HuH-7.5 (cell line): ENCODE data around the gene HERC5.
"Not testable (repeated sequence)": the region's sequence is repeated elsewhere in the genome, so short reads cannot be mapped to it uniquely, and the experiment has no call there.

Experiments
- DNase-seq: peaks from one replicate; pipeline ENCODE4 v3.0.0; 2011; ENCODE audit warnings: low spot score

HERC5 gene

DNA sequence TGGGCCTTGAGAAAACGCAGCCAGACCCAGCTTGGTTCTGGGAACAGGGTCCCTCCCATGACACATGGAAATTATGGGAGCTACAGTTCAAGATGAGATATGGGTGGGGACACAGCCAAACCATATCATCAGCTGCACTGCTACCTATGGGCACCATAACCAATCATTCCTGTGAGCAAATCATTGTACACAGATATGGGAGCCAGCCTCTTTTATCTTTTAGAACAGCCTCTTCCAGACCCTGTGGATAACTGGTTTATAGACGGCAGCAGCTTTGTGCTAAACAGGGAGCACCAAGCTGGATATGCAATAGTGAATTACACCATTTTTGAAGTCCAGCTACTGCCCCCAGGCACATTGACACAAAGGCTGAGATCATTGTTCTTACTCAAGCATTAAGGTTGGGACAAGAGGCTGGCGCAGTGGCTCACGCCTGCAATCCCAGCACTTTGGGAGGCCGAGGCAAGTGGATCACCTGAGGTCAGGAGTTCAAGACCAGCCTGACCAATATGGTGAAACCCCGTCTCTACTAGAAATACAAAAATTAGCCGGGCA is 8.6 kb upstream of the HERC5 start:
- DNase-seq = not testable (repeated sequence)

DNA sequence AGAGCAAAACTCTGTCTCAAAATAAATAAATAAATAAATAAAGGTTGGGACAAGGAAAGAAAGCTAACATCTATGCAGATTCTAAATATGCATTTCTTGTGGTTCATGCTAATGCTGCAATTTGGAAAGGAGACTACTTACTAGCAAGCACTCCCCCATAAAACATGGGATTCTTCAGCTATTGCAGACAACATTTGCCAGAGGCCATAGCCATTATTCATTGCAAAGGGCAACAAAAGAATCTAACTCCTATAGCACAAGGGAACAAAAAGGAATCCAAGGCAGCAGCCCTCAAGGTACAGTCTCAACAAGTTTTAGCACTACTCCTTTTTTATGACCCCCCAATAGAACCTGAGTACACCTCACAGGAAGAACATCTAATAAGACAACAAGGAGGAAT is 8.0 kb upstream of the HERC5 start:
- DNase-seq = no peak

DNA sequence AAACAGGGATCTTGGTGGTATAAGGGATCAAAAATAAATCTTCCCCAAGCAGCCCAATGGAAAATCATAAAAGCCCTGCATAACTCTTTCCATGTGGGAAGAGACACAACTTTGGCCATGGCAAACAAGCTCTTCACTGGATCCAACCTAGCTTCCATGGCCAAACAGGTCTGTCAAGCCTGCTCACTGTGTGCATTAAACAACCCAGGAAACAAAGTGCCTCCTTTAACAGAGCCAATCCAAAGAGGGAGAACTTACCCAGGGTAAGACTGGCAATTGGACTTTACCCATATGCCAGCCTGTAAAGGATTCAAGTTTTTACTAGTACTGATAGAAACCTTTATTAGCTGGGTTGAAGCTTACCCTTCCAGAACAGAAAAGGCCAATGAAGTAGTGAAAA is 7.6 kb upstream of the HERC5 start:
- DNase-seq = no peak

DNA sequence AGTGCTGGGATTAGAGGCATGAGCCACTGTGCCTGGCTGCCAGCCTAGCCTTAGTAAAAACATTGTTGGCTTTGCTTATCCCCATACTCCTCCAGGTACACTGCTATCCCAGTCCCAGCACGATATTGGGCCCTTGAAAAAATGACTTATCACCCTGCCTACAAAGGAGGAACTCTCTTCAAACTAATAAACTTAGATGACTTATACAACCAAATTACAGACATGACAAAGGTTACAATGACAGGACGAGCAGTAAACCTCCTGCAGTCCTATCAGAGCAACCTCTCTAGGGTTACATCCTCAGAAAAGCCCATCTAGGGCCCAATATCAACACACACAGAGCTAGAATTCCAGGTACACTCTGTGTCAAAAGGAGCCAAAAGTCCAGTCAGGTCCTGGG is 5.7 kb upstream of the HERC5 start:
- DNase-seq = no peak

DNA sequence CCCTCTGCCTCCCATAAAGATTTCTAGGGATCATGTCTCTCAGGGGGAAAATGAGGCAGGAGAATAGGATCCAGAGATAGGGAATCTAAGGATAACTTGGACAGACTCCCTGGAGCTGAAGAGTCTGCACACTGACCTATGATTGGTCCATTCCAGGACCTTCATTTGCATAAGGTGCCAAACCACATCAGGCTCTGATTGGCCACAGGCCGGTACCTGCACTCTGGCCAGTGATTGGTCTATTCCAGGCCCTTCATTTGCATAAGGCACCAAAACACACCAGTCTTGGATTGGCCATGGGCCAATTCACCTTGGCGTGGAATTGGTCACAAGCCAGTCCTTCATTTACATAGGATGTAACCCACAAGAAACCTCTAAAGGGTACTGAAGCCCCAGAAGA is 4.0 kb upstream of the HERC5 start:
- no peak for DNase-seq

DNA sequence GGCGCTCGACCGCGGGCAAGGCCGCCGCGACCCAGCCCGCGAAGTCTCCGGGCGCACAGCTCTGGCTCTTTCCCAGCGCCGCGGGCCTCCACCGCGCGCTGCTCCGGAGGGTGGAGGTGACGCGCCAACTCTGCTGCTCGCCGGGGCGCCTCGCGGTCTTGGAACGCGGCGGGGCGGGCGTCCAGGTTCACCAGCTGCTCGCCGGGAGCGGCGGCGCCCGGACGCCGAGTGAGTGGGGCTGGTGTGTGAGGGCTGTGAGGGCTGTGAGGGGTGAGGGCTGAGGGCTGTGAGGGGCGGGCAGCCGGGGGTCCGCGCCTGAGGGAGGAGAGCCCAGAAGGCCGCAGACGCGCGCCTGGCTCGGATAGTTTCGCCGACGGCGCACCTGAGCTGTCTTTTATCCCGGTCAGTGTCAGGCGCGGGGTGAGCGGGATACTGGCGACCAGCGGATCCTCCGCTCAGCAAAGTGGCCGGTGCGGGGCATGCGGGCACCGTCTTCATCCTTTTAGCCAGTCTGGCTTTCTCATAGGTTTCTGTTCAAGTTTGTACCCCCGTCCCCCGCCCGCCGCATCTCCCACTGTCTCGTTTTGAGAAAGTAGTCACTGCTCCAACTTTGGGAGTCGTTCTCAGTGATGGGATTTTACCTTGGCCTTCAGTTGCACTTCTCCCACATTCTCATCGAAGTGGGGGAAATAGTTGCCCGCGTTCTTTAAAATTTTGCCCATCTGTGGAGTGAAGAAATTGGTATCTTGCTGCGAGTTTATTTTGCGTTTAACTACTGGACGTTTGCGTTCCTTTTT is 586 bp downstream of the HERC5 start:
- DNase-seq = peak; percentile 36

DNA sequence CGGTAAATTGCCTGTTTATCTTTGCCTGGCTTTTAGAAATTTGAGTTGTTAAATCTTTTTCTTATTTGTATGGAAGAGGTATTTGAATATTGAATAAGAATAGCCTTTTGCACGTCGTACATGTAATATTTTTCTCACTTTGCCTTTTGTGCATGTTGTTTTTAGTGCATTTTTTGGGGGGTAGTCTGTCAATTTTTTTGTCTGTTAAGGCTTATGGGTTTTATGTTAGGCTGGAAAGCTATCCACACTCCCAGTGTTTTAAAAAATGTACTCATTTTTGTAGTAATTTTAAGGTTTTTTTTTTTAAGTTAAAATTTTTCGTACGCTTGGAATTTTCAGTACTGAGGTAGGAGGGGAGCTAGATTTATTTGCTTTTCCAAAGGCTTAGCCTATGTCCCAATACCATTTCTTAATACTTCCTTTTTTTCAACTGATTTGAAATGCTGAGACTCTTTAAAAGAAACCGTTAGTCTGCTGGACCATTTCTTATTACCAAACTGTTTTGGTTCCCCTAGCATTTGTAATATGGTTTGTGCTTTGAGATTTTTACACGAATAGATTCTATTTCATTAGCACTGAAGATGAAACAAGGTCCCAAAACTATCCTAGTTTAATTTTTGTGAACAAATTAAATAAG is 1.3 kb downstream of the HERC5 start:
- no peak for DNase-seq

DNA sequence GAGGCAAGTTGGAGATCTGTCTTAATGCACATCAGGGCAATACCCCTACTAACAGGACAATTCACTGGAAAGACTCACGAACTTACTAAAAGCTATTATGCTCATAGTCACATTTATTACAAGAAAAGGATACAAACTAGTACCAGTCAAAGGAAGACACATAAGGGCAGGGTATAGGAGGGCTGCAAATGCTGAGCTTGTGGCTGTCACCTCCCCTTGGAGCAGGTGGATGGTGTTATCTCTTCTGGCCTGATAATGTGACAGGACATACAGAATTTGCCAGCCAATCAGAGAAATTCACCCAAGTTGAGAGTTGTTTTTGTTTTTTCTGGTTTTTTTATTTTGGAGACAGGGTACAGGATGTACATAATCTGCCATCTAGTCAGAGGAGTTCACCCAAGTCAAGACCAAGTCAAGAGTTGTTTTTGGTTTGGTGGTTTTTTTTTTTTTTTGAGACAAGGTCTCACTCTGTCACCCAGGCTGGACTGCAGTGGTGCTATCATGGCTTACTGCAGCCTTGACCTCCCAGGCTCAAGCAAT is 8.8 kb downstream of the HERC5 start:
- no peak for DNase-seq

DNA sequence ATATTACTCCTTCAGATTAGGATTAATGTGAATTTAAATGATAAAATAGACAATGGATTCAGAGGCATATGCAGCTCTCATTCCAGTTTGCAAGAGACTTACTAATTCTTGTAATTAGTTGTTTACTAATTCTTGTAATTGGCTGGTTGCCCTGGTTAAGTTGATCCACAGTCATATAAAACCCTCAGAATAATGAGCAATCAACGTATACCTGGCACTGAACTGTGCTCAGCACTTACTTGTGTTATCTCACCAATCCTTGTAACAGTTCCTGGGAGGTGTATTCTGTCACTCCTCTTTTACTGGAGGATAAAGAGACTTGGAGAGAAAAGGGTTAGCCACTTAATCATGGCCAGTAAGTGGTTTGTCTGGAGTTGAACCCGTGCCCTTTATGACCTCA is 10.5 kb downstream of the HERC5 start:
- DNase-seq = no peak

DNA sequence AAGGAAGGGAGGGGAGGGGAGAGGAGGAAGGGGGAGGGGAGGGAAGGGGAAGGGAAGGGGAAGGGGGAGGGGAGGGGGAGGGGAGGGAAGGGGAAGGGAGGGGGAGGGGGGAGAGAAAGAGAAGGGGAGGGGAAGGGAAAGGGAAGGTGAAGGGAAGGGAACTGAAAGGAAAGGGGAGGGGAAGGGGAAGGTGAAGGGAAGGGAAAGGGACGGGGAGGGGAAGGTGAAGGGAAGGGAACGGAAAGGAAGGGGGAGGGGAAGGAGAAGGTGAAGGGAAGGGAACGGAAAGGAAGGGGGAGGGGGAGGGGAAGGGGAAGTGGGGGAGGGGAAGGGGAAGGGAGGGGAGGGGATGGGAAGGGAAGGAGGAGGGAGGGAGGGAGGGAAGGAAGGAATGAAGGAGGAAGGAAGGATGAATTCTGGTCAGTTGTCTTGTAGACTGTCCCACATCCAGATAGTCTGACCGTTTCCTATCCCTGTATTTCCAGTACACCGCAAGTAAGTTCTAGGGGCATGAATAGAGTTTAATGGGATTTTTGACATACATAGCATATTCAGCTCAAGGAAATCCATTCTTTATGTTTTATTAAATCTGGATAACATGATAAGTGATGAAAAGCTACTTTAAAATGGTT is 20.4 kb downstream of the HERC5 start:
- DNase-seq = no peak

DNA sequence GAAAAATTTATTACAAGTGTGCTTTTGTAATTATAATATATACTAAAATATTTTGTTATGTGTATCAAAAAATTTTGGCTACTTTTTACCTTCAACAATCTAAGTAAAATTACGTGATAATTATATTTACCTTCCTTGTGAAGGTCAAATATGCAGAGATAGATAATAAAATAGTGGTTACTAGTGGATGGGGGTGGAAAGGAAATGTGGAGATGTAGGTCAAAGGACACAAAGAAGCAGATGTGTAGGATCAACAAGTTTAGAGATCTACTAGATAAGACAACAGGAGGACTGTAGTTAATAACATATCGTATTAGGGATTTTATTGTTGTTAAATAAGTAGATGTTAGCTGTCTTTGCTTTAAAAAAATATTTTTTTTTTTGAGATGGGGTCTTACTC is 21.3 kb downstream of the HERC5 start:
- no peak for DNase-seq

DNA sequence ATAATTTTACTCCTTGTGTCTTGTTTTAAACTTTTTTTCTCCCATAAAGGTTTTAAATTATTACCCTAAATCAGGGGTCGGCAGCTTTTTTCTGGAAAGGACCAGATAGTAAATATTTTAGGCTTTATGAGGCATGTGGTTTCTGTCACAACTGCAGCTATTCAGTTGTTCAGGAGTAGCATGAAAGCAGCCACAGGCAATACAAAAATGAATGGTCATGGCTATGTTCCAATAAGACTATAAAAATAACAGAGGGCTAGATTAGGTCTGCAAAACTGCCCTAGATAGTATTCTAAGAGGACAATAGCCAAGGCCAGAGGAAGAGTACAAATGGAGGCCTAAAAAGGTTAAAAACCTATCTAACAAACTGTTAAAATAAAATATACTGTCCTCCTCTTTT is 24.6 kb downstream of the HERC5 start:
- no peak for DNase-seq

DNA sequence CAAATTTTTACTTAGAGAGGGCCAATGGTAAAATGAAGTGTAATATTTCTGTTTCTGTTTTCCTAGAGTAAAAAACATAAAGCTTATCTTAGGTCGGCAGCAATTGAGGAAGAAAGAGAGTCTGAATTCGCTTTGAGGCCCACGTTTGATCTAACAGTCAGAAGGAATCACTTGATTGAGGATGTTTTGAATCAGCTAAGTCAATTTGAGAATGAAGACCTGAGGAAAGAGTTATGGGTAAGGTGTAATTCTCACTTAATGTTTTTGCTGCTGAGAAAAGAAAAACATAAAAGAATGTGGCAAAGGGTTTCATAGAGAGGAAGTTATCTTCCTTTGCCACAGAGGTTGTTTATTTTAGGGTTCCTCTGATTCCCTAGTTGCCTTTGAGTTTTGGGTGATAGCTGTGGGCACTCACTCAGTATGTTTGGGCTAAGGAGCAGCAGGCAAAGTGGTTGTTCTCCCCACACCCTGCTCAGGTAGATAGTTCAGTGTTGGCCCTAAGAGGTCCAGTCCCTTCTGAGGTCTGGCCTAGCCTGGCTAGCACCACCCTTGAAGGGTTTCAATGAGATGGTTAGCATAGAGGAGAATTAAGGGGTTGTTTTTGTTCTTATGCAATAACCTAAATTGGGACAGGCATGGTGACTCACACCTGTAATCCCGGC is 32.3 kb downstream of the HERC5 start:
- no peak for DNase-seq

DNA sequence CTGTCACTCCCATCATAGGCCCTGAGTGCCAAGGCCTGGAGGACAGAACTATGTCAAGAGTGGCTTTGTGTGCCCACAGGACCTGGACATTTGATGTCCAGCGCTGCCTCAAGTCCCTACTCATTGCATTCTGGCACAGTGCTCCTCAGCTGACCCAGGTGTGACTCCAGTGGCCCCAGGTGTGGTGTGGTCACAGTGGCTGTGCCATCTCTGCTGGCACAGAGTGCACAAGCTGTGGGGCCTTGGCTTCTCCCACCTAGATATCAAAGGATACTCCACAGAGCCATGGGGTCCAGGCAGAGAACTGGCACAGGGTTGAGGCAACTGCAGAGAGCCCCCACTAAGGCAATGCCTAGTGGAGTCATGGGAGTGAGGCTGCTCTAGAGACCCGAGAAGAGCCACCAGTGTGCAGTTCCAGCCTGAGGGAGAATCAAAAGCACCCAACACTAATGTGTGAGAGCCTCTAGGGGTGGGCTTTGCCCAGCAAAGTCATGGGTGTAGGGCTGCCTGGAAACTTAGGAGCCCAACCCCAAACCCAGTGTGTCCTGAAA is 41.0 kb downstream of the HERC5 start:
- DNase-seq = no peak

DNA sequence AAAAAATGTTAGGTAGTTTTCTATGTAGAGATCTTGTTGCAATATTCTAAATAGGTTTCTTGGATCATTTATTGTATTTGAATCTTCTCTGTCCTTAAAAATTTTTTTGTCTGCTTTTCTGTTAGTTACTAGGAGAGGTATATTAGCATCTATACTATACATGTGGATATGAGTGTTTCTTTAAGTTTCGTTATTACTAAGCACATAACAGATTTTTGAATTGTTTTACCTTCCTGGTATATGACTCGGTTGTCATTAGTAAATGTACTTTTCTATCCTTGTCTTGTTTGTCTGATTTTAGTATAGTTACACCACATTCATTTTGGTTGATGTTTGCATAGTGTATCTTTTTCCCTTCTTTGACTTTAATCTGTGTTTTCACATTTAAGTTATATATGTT is 46.4 kb downstream of the HERC5 start:
- DNase-seq = no peak

DNA sequence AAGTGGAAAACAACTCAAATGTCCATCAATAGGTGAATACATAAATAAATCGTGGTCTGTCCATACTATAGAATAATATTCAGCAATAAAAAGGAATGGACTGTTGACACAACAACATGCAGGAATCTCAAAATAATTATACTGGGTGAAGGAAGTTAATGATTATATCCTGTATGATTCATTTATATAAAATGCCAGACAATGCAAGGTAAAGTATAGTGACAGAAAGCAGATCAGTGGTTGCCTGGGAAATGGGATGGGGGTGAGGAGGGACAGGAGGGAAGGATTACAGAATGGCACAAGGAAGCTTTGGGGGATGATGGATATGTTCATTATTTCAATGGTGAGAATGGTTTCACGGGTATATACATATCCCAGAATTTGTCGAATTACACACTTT is 54.3 kb downstream of the HERC5 start:
- no peak for DNase-seq

DNA sequence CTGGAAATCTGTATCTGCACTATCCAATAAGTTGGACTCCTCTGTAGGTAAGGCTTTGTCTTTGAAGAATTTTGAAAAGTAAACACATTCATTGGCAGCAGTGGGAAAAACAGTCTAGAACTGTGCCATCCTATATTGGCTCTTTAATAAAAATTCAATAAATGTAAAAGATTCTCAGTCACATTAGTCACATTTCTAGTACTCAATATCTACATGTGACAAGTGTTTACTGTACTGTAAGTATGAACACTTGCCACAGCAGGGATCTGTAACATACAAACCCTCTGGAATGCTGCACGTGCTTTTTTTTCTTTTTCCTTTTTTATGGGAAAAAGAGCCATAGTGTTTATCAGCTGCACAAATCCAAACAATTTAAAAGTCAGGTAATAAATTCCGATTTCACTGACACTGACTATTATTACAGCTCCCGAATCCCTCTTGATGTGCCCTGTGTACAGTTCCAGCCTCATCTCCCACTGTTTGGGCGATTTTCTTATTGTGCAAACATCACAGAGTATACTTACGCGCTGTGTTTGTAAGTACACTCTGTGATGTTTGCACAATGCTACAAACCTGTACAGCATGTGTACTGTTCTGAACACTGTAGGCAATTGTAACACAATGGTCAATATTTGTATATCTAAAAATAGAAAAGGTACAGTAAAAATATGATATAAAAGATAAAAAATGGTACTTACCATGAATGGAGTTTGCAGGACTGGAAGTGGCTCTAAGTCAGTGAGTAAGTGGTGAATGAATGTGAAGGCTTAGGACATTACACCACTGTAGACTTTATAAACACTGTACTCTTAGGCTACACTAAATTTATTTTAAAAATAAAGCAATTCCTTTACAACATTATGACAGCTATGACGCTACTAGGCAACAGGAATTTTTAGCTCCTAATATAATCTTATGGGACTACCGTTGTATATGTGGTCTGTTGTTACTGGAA is 57.9 kb downstream of the HERC5 start:
- peak; percentile 5 for DNase-seq

DNA sequence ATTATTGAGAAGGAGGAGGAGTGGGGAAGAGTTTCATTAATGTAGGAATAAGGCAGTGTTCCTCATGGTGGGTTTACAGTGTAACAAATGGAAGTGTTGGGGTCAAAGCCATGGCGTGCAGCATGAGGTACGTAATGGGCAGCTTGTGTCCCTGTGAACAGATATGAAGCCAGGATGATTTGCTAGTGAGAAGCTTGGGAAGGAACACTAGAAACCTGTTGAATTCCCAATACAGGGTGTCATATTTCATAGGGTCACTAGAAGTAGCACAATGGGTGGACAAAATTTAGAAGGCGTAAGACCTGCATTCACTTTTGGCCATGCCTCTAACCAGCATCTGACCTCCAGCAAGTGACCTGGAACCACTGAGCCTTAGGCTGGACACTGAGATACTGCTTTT is 59.8 kb downstream of the HERC5 start:
- DNase-seq = no peak

DNA sequence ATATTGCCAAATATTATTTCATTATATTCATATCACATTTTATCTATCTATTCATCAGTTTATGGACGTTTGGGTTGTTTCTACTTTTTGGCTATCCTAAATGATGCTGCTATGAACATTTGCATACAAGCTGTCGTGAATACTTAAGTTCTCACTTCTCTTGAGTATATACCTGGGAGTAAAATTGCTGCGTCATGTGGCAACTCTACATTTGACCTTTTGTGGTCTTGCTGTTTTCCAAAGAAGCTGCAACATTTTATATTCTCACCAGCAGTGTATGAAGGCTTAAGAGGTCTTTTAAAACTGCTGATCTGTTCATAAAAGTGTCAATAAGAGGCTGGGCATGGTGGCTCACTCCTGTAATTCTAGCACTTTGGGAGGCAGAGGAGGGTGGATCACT is 60.9 kb downstream of the HERC5 start:
- DNase-seq = no peak

DNA sequence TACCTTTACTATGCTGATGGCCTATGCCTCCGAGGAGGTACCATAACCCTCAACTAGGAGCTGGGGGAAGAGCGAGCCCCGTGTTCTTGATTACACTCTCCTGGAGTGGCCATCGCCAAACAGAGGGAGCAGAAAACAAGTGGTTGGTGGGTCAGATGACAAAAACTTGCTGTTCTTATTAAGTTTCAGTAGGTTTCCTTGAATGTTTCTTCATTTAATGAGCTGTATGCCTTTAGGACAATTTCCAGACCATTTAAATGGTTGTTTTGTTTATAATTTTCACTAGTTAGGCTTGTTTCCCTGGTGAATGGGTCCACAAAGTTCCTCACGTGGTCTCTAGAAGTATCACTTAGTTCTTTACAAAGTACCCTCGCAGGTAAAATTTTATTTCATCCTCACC is 62.0 kb downstream of the HERC5 start:
- no peak for DNase-seq
